Adipocyte (in vitro differentiated cells): ENCODE data around the gene PNPLA3.

ENCODE experiments used
- DNase-seq: peaks from one replicate; pipeline ENCODE4 v3.0.0-alpha.2; 2015; ENCODE audit warnings: low read depth
- H3K27me3 ChIP-seq: replicated peaks from 2 replicates; pipeline ENCODE4 v1.7.0; 2013; ENCODE audit warnings: mild to moderate bottlenecking, low read length, moderate library complexity; ENCODE audit not compliant: control insufficient read depth, insufficient read depth
- H3K36me3 ChIP-seq: 2 replicates; pipeline ENCODE4 v1.7.0; 2013; ENCODE audit warnings: low read length, mild to moderate bottlenecking, moderate library complexity; ENCODE audit not compliant: control insufficient read depth, insufficient read depth, severe bottlenecking
- H3K4me1 ChIP-seq: 2 replicates; pipeline ENCODE4 v1.7.0; 2013; ENCODE audit warnings: mild to moderate bottlenecking, low read length, moderate library complexity; ENCODE audit not compliant: control insufficient read depth, insufficient read depth
- H3K4me3 ChIP-seq: 2 replicates; pipeline ENCODE4 v1.7.0; 2013; ENCODE audit warnings: mild to moderate bottlenecking, low read length, moderate library complexity
- H3K9ac ChIP-seq: 2 replicates; pipeline ENCODE4 v1.7.0; 2013; ENCODE audit warnings: mild to moderate bottlenecking, low read length, moderate library complexity
- H3K9me3 ChIP-seq: 2 replicates; pipeline ENCODE4 v1.7.0; 2013; ENCODE audit warnings: mild to moderate bottlenecking, low read length, moderate library complexity; ENCODE audit not compliant: control insufficient read depth

Gene PNPLA3

DNA sequence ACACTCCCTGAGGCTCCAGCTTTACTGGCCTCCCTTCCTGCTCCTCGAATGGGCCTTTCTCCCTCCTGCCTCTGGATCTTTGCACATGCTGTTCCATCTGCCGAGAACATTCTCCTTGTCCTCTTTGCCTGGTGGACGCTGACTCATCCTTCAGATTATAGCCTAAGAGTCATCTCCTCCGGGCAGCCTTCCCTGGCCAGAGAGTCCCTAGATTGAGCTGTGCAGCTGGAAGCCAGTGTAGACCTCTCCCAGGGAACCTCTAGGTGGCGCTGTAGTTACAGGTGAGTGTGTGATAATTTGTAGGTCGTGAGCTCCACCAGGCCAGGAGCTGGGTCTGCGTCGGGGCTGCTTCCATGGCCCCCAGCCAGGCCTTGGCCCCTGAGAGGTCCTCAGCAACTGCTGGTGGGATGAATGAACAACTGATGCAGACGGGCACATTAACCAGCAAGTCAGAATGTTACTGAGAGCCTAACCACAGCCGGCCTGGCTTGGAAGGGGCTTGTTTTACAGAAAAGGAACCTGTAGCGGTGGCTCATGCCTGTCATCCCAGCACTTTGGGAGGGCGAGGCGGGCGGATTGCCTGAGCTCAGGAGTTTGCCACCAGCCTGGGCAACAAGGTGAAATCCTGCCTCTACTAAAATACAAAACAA is 40.5 kb upstream of the PNPLA3 start:
- no peak overlapping the region for H3K9ac ChIP-seq
- H3K36me3 ChIP-seq: no peaks in the 10 kb centered on the region
- peaks cover 42% of the 10 kb centered on the region for H3K27me3 ChIP-seq
- H3K9me3 ChIP-seq: peaks cover 5% of the 10 kb centered on the region
- H3K4me1 ChIP-seq: no peaks in the 10 kb centered on the region
- DNase-seq: peak; percentile 78
- H3K4me3 ChIP-seq: no peak overlapping the region

DNA sequence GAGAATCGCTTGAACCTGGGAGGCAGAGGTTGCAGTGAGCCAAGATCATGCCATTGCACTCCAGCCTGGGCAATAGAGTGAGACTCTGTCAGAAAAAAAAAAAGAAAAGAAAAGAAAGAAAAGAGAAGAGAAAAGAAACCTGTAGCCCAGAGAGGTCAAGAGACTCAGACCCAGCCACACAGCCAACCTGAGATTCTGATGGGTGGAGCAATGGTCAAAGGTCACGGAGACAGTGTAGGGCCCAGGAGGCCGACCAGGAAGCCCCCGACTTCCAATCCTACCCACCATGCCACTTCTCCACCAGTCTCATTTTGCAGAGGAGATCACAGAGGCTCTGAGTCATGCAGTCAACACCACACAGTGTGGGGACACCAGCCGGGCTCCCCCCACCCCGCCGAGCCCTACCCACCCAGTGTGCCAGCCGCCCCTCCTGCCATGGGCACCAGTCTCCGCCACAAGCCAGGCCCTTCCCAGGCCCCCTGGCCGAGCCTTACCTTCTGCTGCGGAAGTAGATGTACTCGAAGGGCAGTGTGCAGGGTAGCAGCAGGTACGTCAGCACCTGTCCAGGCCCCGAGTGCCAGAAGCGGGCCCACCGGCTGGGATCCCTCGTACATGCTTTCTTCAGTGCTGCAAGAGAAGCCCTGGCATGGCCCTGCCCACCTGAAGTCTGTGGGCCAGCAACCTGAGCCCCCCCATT is 39.7 kb upstream of the PNPLA3 start:
- Histone ChIP-seq H3K9me3 (peaks cover 5% of the 10 kb centered on the region), H3K36me3 (no peaks in the 10 kb centered on the region), H3K9ac (no peak overlapping the region), H3K4me1 (no peaks in the 10 kb centered on the region), H3K4me3 (no peak overlapping the region), H3K27me3 (peaks cover 45% of the 10 kb centered on the region)
- no peak for DNase-seq

DNA sequence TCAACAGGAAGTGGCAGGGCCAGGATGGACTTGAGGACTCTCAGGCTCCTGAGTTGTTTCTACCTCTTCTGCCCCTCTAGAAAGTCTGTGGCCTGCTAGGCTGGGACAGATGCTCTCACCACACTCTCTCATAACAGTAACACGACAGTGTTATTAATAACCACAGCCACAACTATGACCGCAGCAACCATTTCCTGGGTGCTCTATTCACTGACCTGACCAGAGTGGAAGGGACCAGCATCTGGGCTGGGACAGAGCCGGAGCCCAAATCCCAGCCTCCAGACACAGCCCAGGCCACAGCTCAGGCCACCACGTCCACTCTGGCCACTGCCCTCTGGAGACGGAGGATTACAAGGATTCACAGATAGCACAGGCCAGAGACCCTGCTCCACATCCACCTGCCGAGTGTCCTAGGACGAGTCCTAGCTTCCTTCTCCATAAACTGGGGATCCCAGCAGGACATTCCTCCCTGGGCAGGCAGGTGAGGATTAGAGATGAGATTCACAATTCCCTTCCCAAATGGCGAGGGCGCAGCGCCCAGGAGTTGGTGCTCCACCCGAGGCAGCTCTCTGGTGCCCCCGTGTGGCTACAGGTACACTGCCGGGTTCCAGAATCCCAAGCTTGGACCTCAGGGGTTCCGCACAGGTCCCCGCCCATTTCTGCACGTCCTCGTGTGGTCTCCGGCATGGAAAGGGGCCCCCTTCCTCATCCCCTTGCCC is 38.8 kb upstream of the PNPLA3 start:
- H3K9ac ChIP-seq: no peak overlapping the region
- DNase-seq: peak; percentile 76

DNA sequence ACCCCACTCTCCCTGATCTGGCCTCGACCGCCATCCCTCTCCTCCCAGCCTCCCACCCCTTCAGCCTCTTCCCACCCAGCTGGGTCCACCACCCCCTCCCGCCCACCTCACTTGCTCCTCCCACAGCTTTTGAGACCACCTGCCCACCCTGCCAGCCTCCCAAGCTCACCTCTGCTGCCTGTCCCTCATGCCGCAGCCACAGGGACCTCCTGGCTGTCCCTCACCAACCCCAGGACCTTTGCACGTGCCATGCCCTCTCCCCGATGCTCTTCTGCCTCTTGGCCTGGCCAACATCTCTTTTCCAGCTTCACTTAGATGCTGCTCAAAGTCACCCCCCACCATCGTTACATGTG is 38.3 kb upstream of the PNPLA3 start:
- H3K36me3 ChIP-seq: no peaks in the 10 kb centered on the region
- no peak overlapping the region for H3K9ac ChIP-seq
- H3K27me3 ChIP-seq: peaks cover 51% of the 10 kb centered on the region
- DNase-seq: no peak
- no peaks in the 10 kb centered on the region for H3K4me1 ChIP-seq
- no peak overlapping the region for H3K4me3 ChIP-seq
- H3K9me3 ChIP-seq: peaks cover 5% of the 10 kb centered on the region

More for the DNA sequence above, 38.8 kb upstream of the PNPLA3 start:
- H3K27me3 ChIP-seq: peaks cover 52% of the 10 kb centered on the region
- H3K4me1 ChIP-seq: no peaks in the 10 kb centered on the region
- H3K4me3 ChIP-seq: no peak overlapping the region
- H3K9me3 ChIP-seq: peaks cover 5% of the 10 kb centered on the region
- H3K36me3 ChIP-seq: no peaks in the 10 kb centered on the region

DNA sequence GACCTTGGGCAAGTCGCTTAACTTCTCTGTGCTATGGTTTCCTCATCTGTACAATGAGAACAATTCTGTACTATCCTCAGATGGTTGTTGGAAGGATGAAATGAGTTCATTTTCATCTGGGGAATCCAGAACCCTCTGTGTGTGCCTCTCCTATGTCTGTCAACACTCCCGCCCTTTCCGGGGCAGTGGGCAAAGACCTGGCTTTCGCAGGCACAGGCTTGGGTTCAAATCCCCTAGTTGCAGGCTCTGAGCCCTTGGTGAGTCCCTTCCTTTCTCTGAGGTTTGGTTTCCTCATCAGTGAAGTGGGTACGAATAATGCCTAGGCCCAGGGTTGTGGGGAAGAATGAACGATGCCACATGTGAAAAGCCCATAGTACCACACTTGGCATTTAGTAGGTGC is 37.8 kb upstream of the PNPLA3 start:
- peaks cover 5% of the 10 kb centered on the region for H3K9me3 ChIP-seq
- no peaks in the 10 kb centered on the region for H3K36me3 ChIP-seq
- H3K9ac ChIP-seq: no peak overlapping the region
- H3K27me3 ChIP-seq: peaks cover 48% of the 10 kb centered on the region
- DNase-seq: no peak
- H3K4me3 ChIP-seq: no peak overlapping the region
- H3K4me1 ChIP-seq: no peaks in the 10 kb centered on the region

DNA sequence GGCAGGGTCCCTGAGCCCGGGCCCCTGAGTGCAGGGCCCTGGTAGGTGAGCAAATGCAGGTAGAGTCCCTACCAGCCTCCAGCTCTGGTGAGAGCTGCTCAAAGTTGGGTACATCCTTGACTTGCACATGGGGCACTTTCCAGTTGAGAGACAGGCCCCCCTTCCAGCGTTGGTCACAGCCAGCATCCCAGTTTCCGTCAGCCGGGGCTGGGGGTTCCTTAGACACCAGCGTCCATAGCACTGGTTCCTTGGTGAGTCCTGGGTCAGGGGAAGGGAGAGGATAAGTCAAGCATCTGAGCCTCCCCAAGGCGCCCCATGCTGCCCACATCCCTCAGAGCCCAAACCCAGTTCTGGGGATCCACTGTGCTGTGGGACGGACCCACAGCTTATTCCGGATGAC is 37.4 kb upstream of the PNPLA3 start:
- H3K36me3 ChIP-seq: no peaks in the 10 kb centered on the region
- DNase-seq: no peak

DNA sequence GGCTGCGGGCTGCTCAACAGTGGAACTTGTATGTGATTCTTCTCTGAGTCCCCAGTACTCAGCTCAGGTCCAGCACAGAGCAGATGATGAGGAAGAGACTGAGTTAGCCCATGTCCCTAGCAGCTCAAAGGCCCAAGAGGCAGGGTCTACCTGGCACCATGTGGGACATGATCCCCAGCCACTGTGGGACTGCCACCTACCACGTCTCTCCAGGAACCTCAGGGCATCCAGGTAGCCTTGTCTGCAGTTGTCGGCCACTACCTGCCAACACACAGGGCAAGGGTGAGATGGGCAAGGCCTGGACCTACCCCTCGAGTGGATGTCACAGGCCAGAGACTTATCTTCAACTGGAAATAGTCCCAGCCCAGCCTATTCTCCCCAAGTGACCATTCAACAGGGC is 36.2 kb upstream of the PNPLA3 start:
- no peak for DNase-seq
- H3K9ac ChIP-seq: no peak overlapping the region
- peaks cover 57% of the 10 kb centered on the region for H3K27me3 ChIP-seq
- no peak overlapping the region for H3K4me3 ChIP-seq
- peaks cover 5% of the 10 kb centered on the region for H3K9me3 ChIP-seq
- H3K4me1 ChIP-seq: no peaks in the 10 kb centered on the region
- no peaks in the 10 kb centered on the region for H3K36me3 ChIP-seq

More for the DNA sequence above, 37.4 kb upstream of the PNPLA3 start:
- Histone ChIP-seq H3K4me3 (no peak overlapping the region), H3K9ac (no peak overlapping the region), H3K9me3 (peaks cover 5% of the 10 kb centered on the region), H3K27me3 (peaks cover 48% of the 10 kb centered on the region), H3K4me1 (no peaks in the 10 kb centered on the region)

DNA sequence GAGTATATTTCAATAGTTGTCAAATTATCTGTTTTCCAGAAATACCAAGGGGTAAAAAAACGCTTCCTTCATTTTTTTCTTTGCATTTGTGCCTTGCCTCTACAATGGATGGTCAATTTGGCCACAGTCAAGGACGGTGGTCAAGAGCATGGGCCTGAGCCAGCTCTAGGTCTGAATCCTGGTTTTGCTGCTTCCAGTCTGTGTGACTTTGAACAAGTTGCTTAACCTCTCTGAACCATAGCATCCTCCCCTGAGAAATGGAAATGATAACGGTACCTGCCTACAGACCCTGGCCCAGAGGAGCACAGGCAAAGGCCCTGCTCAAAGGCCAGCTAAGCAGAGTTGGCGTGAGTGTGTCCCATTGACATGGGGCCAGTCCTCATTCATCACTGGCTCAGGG is 34.9 kb upstream of the PNPLA3 start:
- no peak for DNase-seq
- Histone ChIP-seq H3K4me3 (no peak overlapping the region), H3K9ac (no peak overlapping the region), H3K4me1 (no peaks in the 10 kb centered on the region), H3K36me3 (no peaks in the 10 kb centered on the region), H3K27me3 (peaks cover 64% of the 10 kb centered on the region), H3K9me3 (no peaks in the 10 kb centered on the region)

DNA sequence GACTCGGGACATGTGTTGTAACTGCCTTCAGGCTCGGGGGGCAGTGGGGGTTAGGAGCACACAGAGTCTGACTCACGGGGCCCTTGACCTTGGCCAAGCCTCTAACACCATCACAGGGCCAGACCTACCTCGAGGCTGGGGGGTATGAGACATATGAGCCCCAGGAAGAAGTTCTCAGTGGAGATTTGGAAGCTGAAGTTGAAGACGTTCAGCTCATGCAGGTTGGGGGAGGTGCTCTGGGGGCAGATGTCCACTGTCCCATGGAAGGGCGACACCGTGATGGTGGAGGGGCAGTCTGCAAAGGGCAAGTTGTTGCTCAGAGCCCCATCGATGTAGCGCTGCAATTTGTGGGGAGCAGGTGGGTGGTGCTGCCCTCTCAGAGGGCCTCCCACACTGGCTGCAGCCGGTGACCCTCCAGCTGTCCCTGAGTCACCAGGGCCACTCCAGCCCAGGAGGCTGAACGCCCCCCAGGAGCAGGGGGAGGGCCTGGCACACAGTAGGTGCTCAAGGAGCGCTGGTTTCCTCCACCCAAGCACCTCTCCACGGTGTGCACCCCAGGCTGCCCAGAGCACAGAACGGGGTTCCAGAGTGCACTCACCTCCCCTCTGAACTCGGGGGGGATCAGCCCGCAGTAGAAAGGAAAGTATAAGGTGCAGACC is 34.3 kb upstream of the PNPLA3 start:
- DNase-seq: no peak
- peaks cover 64% of the 10 kb centered on the region for H3K27me3 ChIP-seq

DNA sequence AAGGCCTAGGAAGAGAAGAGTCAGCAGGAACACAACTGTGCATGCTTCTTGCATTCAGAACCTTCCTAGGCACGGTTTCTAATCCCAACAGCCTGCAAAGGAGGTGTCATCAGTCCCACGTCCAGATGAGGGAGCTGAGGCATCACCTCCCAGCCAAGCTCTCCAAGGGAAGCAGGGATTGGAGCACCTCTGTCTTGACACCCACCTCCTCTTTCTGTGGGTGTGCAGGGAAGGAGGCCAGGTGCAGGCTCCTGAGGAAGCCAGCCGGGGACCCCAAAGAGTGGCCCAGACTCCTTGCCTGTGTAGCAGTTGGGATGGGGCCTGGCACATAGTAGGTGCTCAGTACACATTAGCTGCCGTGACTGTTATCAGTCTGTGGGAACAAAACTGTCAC is 33.7 kb upstream of the PNPLA3 start:
- DNase-seq: no peak
- no peaks in the 10 kb centered on the region for H3K4me1 ChIP-seq
- H3K4me3 ChIP-seq: no peak overlapping the region
- no peaks in the 10 kb centered on the region for H3K9me3 ChIP-seq
- H3K27me3 ChIP-seq: peaks cover 64% of the 10 kb centered on the region
- no peak overlapping the region for H3K9ac ChIP-seq
- no peaks in the 10 kb centered on the region for H3K36me3 ChIP-seq

More for the DNA sequence above, 34.3 kb upstream of the PNPLA3 start:
- no peak overlapping the region for H3K4me3 ChIP-seq
- H3K9me3 ChIP-seq: no peaks in the 10 kb centered on the region
- no peaks in the 10 kb centered on the region for H3K4me1 ChIP-seq
- no peak overlapping the region for H3K9ac ChIP-seq
- H3K36me3 ChIP-seq: no peaks in the 10 kb centered on the region

DNA sequence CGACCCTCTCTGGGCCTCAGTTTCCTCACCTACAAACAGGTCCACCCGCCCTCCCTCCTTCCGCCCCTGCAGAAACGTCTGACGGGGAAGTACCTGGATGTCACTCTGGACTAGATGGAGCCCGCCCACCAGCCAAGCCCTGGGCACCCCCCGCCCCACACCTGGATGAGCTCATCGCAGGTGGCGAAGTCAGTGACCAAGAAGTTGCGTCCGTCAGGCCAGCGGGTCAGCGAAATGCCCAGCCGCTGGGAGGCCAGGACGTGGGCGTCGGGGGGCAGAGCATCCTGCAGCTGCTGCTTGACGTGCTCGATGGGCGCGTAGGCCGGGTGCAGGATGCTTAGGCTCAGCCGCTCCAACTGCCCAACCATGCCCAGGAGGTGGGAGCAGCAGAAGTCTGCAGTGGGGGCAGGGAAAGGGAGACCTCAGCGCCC is 32.7 kb upstream of the PNPLA3 start:
- Histone ChIP-seq H3K9me3 (no peaks in the 10 kb centered on the region), H3K4me3 (no peak overlapping the region), H3K27me3 (peaks cover 60% of the 10 kb centered on the region)

More for the DNA sequence above, 32.7 kb upstream of the PNPLA3 start:
- no peaks in the 10 kb centered on the region for H3K4me1 ChIP-seq
- DNase-seq: no peak
- H3K36me3 ChIP-seq: no peaks in the 10 kb centered on the region
- no peak overlapping the region for H3K9ac ChIP-seq
